GM18511 (cell line): ENCODE data around the gene NRG2.

Experiments
- ATAC-seq: cut with Tn5 transposase; IDR thresholded peaks from one replicate; pipeline ENCODE4 v1.9.1; 2021; ENCODE audit warnings: mild to moderate bottlenecking, moderate library complexity; ENCODE audit not compliant: unreplicated experiment

The NRG2 gene

GRCh38 chr5:139885857-139886208 is 157.3 kb downstream of the NRG2 start:
- no peak for ATAC-seq

- no peak for ATAC-seq
Observed at GRCh38 chr5:139885172-139885856, 157.8 kb downstream of the NRG2 start.

- ATAC-seq, result no peak
Observed at GRCh38 chr5:139884734-139885133, 158.4 kb downstream of the NRG2 start.

- ATAC-seq, result no peak
Observed at GRCh38 chr5:139884144-139884543, 159.0 kb downstream of the NRG2 start.

GRCh38 chr5:139882961-139883539 is 160.0 kb downstream of the NRG2 start:
- ATAC-seq, result no peak

GRCh38 chr5:139882316-139882715 is 160.8 kb downstream of the NRG2 start:
- no peak for ATAC-seq

GRCh38 chr5:139881143-139881733 is 161.9 kb downstream of the NRG2 start:
- no peak for ATAC-seq

- no peak for ATAC-seq
Observed at GRCh38 chr5:139880416-139881142, 162.5 kb downstream of the NRG2 start.

GRCh38 chr5:139878093-139878492 is 165.0 kb downstream of the NRG2 start:
- no peak for ATAC-seq

- ATAC-seq, result no peak
Observed at GRCh38 chr5:139877129-139877597, 165.9 kb downstream of the NRG2 start.

- ATAC-seq, result no peak
Observed at GRCh38 chr5:139875957-139876356, 167.1 kb downstream of the NRG2 start.

- no peak for ATAC-seq
Observed at GRCh38 chr5:139872851-139873794, 170.0 kb downstream of the NRG2 start.

GRCh38 chr5:139872052-139872766 is 170.9 kb downstream of the NRG2 start:
- no peak for ATAC-seq

- no peak for ATAC-seq
Observed at GRCh38 chr5:139871614-139872013, 171.5 kb downstream of the NRG2 start.

GRCh38 chr5:139870677-139871076 is 172.4 kb downstream of the NRG2 start:
- ATAC-seq, result no peak

- ATAC-seq, result no peak
Observed at GRCh38 chr5:139869042-139869790, 173.9 kb downstream of the NRG2 start.

GRCh38 chr5:139867581-139867980 is 175.5 kb downstream of the NRG2 start:
- ATAC-seq, result no peak

GRCh38 chr5:139867109-139867508 is 176.0 kb downstream of the NRG2 start:
- ATAC-seq, result no peak
